PFSK-1 (cell line): Measurements from ENCODE around the gene PFKFB2.

ENCODE experiments used
- FOXP2 ChIP-seq: optimal IDR thresholded peaks from 2 replicates; pipeline ENCODE3; 2011; ENCODE audit warnings: borderline replicate concordance, control low read depth, inconsistent platforms; ENCODE audit not compliant: insufficient read depth; ENCODE audit errors: extremely low read length, extremely low read depth
- POLR2AphosphoS5 ChIP-seq: IDR thresholded peaks from 2 replicates; pipeline ENCODE4 v1.6.1; 2012; ENCODE audit warnings: low read depth, mild to moderate bottlenecking, control low read depth, low read length, moderate library complexity
- REST ChIP-seq, 2 experiments: IDR thresholded peaks; 2 replicates each; pipeline versions ENCODE4 v1.6.1 to v1.8.0; 2011 to 2012; ENCODE audit warnings: low read depth in 2 of 2, low read length in 2 of 2, control low read depth in 1 of 2, inconsistent platforms in 1 of 2, mild to moderate bottlenecking in 1 of 2, moderate library complexity in 1 of 2; ENCODE audit not compliant: insufficient read depth in 1 of 2
- SIN3A ChIP-seq: IDR thresholded peaks from 2 replicates; pipeline ENCODE4 v1.6.1; 2012; ENCODE audit warnings: mild to moderate bottlenecking, low read length, moderate library complexity, borderline replicate concordance; ENCODE audit not compliant: insufficient read depth
- TAF1 ChIP-seq: IDR thresholded peaks from 2 replicates; pipeline ENCODE4 v1.6.1; 2012; ENCODE audit warnings: low read length, control low read depth, borderline replicate concordance; ENCODE audit not compliant: insufficient read depth

The PFKFB2 gene

DNA sequence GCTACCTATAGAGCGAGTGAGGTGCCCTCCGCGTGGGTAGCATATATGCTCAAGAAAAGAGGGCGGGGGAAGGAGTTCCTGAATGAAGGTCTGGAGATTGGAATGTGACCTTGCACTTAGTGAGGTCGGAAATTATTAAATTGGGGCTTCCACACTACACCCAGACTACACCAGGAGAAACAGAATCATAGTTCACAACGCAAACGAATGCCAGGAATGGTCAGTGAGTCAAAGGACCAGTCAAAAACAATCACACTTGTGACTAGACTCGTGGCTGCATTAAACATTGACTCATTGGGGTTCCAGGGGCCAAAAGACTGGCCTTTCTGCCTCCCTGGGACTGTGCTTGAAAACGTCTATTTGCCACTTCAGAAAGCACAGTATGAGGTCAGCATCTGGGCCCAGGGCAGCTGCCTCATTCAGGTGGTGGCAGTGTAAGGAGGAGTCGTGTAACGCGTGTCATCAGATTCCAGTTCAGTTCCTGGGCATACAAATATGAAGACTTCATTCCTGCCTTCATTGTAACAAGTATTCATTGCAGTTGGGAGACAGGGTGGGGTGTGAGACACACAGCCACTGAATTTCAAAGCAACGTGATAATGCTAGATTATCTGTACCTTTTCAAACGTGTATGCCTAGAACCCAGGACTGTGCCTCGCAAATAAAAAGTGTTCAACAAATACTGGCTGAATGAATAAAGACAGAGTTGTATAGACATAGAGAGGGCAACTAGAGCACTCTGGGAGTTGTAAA, 1.7 kb upstream of the PFKFB2 start, which contains the start of gene YOD1:
Gene YOD1, minus strand, starts transcription at position 18 of the 753 bp plus-strand sequence. CDS start 178 bp downstream, outside the sequence.
- TF ChIP-seq TAF1 (0 out of 2 replicates have a peak, but pooled peaks have one; percentile 4), POLR2AphosphoS5 (no peak), REST (IDR thresholded peaks at IDR 0.05; ENCODE audit: insufficient read depth in 1 of 2, low read depth in 2 of 2, low read length in 2 of 2) (no peak), FOXP2 (no peak)

GRCh38 chr1:207054491-207054890, 1.4 kb downstream of the PFKFB2 start:
- TF ChIP-seq SIN3A, result no peak
- no peak for TF ChIP-seq TAF1
- TF ChIP-seq FOXP2, result no peak
- TF ChIP-seq REST (IDR thresholded peaks at IDR 0.05; ENCODE audit: insufficient read depth in 1 of 2, low read depth in 2 of 2, low read length in 2 of 2), result no peak
- TF ChIP-seq POLR2AphosphoS5, result no peak

DNA sequence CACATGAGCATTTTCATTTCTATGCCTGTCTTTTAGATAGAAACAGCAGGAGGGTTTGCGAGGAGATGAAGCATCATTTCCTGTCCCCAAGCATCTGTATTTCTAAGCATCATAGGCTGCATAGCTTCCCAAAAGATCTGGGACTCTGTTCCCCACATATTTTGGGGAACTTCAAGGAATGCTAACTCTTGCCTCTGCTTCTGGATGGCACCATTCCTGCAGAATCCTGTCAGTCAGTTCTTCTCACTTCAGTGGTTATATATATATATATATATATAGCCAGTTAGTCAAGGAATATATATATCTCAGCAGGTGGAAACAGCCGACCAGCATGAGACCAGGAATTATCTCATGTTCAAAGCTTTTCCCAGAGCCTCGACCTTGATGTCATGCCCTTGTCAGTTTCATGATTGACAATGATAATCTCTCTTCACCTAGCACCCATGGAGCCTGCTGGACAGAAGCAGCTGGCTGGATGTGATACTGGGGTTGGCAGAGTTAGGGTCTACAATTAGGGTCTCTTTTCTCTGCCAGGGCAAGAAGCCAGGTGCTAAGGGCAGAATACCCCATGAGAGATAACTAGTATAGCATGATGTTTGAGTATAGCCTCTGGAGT, 2.4 kb downstream of the PFKFB2 start:
- TF ChIP-seq SIN3A (no peak), POLR2AphosphoS5 (no peak), FOXP2 (no peak), REST (IDR thresholded peaks at IDR 0.05; ENCODE audit: insufficient read depth in 1 of 2, low read depth in 2 of 2, low read length in 2 of 2) (no peak), TAF1 (no peak)

DNA sequence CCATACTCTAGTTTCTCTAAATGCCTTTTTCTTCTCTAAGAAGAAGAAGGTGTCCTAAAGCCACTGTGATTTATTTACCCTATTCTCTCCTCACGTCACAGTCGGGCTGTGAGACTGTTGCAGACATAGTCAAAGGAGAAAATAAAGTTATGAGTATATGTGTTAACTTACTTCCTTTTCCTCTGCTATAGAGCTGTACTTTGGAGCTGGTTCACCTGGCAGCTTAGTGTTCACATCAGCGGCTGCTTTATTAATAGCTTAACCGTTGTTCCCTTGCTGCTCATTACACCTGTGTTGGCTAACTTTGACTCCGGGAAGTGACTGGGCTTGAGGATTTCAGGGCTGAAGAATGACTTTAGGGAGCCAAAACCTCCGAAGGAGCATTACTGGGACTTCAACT, 3.6 kb downstream of the PFKFB2 start:
- TF ChIP-seq POLR2AphosphoS5 (no peak), SIN3A (no peak), TAF1 (no peak), REST (IDR thresholded peaks at IDR 0.05; ENCODE audit: insufficient read depth in 1 of 2, low read depth in 2 of 2, low read length in 2 of 2) (no peak), FOXP2 (no peak)
